SK-N-SH (cell line): ENCODE data around the gene TMEM52B. TPM values are rescaled to one million over a fixed set of nuclear protein-coding genes. Genes with fewer than 3 reads are reported as not detected.

Experiments used
- CTCF ChIA-PET: fragments of 300-600, 350-600 bp; formaldehyde crosslinking; extraction: SDS; loops from one replicate; lab custom pipeline; 2021; lab: Yijun Ruan, JAX
- POLR2A ChIA-PET: fragments of 350-600 bp; sonication (Branson Sonifier 250); formaldehyde crosslinking; extraction: SDS; loops from one replicate; lab custom pipeline; 2020; ENCODE audit warnings: antibody characterized with exemption, inconsistent platforms; lab: Yijun Ruan, JAX
- DNase-seq: peaks from one replicate; pipeline ENCODE4 v3.0.0; 2012
- H2AFZ ChIP-seq: fragments of 200-600 bp; sonication (generic); 2 replicates; pipeline ENCODE4 v1.8.1; 2016; ENCODE audit warnings: antibody characterized with exemption, mild to moderate bottlenecking, low read depth
- H3F3A ChIP-seq: fragments of 200-600 bp; sonication (generic); replicated peaks from 2 replicates; pipeline ENCODE3; 2016; ENCODE audit warnings: antibody characterized with exemption, mild to moderate bottlenecking; ENCODE audit not compliant: insufficient read depth
- H3K27ac ChIP-seq, 2 experiments: fragments of 200-500 bp in 1 of 2; fragments of 200-600 bp in 1 of 2; sonication (Bioruptor generic) in 1 of 2; sonication (generic), shearing (Covaris generic) in 1 of 2; 2 replicates each; pipeline versions ENCODE4 v1.5.1 to v1.6.1; 2014 to 2016; ENCODE audit warnings: low read depth in 2 of 2, inconsistent platforms in 1 of 2, low read length in 1 of 2, mild to moderate bottlenecking in 1 of 2, mixed read lengths in 1 of 2
- H3K27me3 ChIP-seq: fragments of 200-600 bp; sonication (generic), shearing (Covaris generic); 2 replicates; pipeline ENCODE4 v1.6.1; 2016; ENCODE audit warnings: mixed run types; ENCODE audit not compliant: insufficient read depth
- H3K36me3 ChIP-seq, 2 experiments: fragments of 200-500 bp in 1 of 2; fragments of 200-600 bp in 1 of 2; sonication (Bioruptor generic) in 1 of 2; sonication (generic) in 1 of 2; replicated peaks in 1 of 2; 2 replicates each; pipeline versions ENCODE3 to v1.5.1; 2014 to 2016; ENCODE audit warnings: low read length in 1 of 2, mild to moderate bottlenecking in 1 of 2; ENCODE audit not compliant: insufficient read depth in 2 of 2, control insufficient read depth in 1 of 2
- H3K4me1 ChIP-seq, 2 experiments: fragments of 200-500 bp in 1 of 2; fragments of 200-600 bp in 1 of 2; sonication (Bioruptor generic) in 1 of 2; sonication (generic), shearing (Covaris generic) in 1 of 2; 2 replicates each; pipeline versions ENCODE4 v1.5.1 to v1.6.1; 2014 to 2016; ENCODE audit warnings: low read depth in 1 of 2, low read length in 1 of 2, mixed run types in 1 of 2; ENCODE audit not compliant: insufficient read depth in 2 of 2, control insufficient read depth in 1 of 2
- H3K4me2 ChIP-seq: fragments of 200-600 bp; sonication (generic), shearing (Covaris generic); 2 replicates; pipeline ENCODE4 v1.6.1; 2017; ENCODE audit warnings: mixed run types
- H3K4me3 ChIP-seq, 2 experiments: fragments of 200-500 bp in 1 of 2; fragments of 200-600 bp in 1 of 2; sonication (Bioruptor generic) in 1 of 2; sonication (generic), shearing (Covaris generic) in 1 of 2; 2 replicates each; pipeline versions ENCODE4 v1.5.1 to v1.8.1; 2014 to 2016; ENCODE audit warnings: low read depth in 2 of 2, inconsistent platforms in 1 of 2, low read length in 1 of 2, mild to moderate bottlenecking in 1 of 2, mixed read lengths in 1 of 2, moderate library complexity in 1 of 2
- H3K79me2 ChIP-seq: fragments of 200-600 bp; sonication (generic); 2 replicates; pipeline ENCODE4 v1.8.1; 2017; ENCODE audit warnings: mild to moderate bottlenecking; ENCODE audit not compliant: insufficient read depth
- H3K9ac ChIP-seq: fragments of 200-600 bp; sonication (generic); 2 replicates; pipeline ENCODE4 v1.6.1; 2017; ENCODE audit warnings: mixed run types
- H3K9me2 ChIP-seq: fragments of 200-600 bp; sonication (generic); 2 replicates; pipeline ENCODE4 v1.6.1; 2017; ENCODE audit warnings: mixed run types
- H3K9me3 ChIP-seq: fragments of 200-600 bp; sonication (generic); 2 replicates; pipeline ENCODE4 v1.6.1; 2017; ENCODE audit warnings: mixed run types, mild to moderate bottlenecking, moderate library complexity
- H4K20me1 ChIP-seq: fragments of 200-600 bp; sonication (generic); 2 replicates; pipeline ENCODE4 v1.6.1; 2017; ENCODE audit warnings: mild to moderate bottlenecking, mixed run types; ENCODE audit not compliant: insufficient read depth
- ELF1 ChIP-seq: IDR thresholded peaks from 2 replicates; pipeline ENCODE4 v1.4.0; 2012
- FOXM1 ChIP-seq: IDR thresholded peaks from 2 replicates; pipeline ENCODE4 v1.4.0; 2012; ENCODE audit warnings: low read depth, mild to moderate bottlenecking
- GATA2 ChIP-seq: sonication (generic); formaldehyde crosslinking; IDR thresholded peaks from 2 replicates; pipeline ENCODE4 v1.5.0; 2020; ENCODE audit warnings: mild to moderate bottlenecking, missing genetic modification reagents
- MXI1 ChIP-seq: IDR thresholded peaks from 2 replicates; pipeline ENCODE4 v1.6.1; 2012; ENCODE audit warnings: mild to moderate bottlenecking, low read depth, low read length, improper control_type of control experiment
- NFIC ChIP-seq: IDR thresholded peaks from 2 replicates; pipeline ENCODE4 v1.4.0; 2012; ENCODE audit warnings: borderline replicate concordance
- NRF1 ChIP-seq: IDR thresholded peaks from 2 replicates; pipeline ENCODE4 v1.6.1; 2012; ENCODE audit warnings: low read depth, mild to moderate bottlenecking, low read length
- POLR2AphosphoS5 ChIP-seq: IDR thresholded peaks from 2 replicates; pipeline ENCODE4 v1.6.1; 2012; ENCODE audit warnings: low read depth, low read length
- SMC3 ChIP-seq: IDR thresholded peaks from 2 replicates; pipeline ENCODE4 v1.6.1; 2012; ENCODE audit warnings: low read depth, low read length, improper control_type of control experiment
- TCF12 ChIP-seq: IDR thresholded peaks from 2 replicates; pipeline ENCODE4 v1.4.0; 2012
- YY1 ChIP-seq: IDR thresholded peaks from 2 replicates; pipeline ENCODE4 v1.4.0; 2012; ENCODE audit warnings: low read depth, mild to moderate bottlenecking
- ZBTB33 ChIP-seq: IDR thresholded peaks from 2 replicates; pipeline ENCODE4 v1.4.0; 2012; ENCODE audit warnings: low read depth, borderline replicate concordance
- WGBS: methylation state at CpG from one replicate; pipeline ENCODE4 v1.1.6; 2017; ENCODE audit warnings: low lambda C conversion rate; 5-methylcytosine and 5-hydroxymethylcytosine counted together
- polyA plus RNA-seq, 3 experiments: library from polyadenylated mRNA; depleted of rRNA; stranded (reverse); fragments of >200 nt; gene quantifications; 2 replicates each; pipeline ENCODE4 v1.2.3, GENCODE V29; 2012
- TF ChIP-seq, protein P1 (sequence below): fragments of 200-600 bp; sonication (generic); IDR thresholded peaks from 2 replicates; pipeline ENCODE4 v1.6.1; 2017; ENCODE audit warnings: antibody characterized with exemption, mild to moderate bottlenecking, moderate library complexity
- TF ChIP-seq, protein P2 (sequence below): fragments of 150-350 bp; IDR thresholded peaks from 2 replicates; pipeline ENCODE4 v1.6.1; 2017; ENCODE audit warnings: antibody characterized with exemption, low read length, low read depth, borderline replicate concordance

TMEM52B gene
- polyA plus RNA-seq, 1 of the 3 experiments (the other 2 are of a cell fraction): not detected

DNA sequence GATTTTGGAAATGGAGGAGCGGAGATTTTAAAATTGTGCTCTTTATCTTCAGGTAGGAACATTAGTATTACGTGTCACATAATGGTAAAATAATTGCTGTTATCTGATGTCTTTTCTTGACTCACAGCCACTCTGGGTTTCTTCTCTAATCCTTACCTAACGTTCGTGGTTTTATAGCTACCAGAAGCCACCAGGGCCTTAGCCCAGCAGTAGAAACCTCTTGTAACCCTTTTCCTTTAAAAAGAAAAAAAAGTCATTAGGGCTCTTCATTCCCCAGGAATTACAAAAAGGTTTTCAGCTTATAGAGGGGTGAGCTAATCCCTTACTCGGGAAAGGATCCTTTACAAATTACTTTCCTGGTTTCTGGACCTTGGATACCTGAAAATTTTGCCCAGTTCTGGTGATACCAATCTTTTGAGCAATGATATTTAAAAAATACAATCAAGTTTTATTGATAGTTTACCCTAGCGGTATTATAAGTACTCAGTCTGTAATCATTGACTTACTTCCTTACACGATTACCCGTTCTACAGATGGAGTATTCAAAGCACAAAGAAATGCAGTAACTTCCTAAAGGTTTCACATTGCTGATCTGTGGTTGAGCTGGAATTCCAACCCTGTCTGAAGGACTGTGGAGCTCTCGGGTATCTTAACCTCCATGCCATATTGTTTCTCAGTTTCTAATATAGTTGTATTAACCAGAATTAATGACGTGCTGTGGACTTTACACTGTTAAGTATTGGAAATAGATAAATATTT lies 35.5 kb downstream of the TMEM52B start:
- H3K4me2 ChIP-seq: peak overlapping the region; percentile 88
- peaks cover 7% of the 10 kb centered on the region; the same call in 1 of the 2 replicates for H4K20me1 ChIP-seq
- peak overlapping the region; percentile 72 to 97 for H3K4me3 ChIP-seq
- no peaks in the 10 kb centered on the region for H3K9me2 ChIP-seq
- no peak for DNase-seq
- H2AFZ ChIP-seq: no peak overlapping the region
- POLR2A ChIA-PET: no interaction called here
- no peaks in the 10 kb centered on the region; a peak in 1 of 4 replicates for H3K4me1 ChIP-seq
- H3K9ac ChIP-seq: peak overlapping the region; percentile 87; the same call in 1 of the 2 replicates
- no peak overlapping the region; a peak in 1 of 4 replicates for H3K27ac ChIP-seq
- CTCF ChIA-PET: interaction anchor here (1.0 to 1.1 kb wide), 4 partner anchors 21 to 348 kb away, joined by 3 to 4 read pairs (median 4); no protein-coding TSS in a partner anchor
- TF ChIP-seq TCF12: no peak
- no peak for TF ChIP-seq FOXM1
- no peak for TF ChIP-seq NRF1
- no peak for TF ChIP-seq MXI1
- TF ChIP-seq GATA2 (CRISPR knock-in tag): no peak
- no peak for TF ChIP-seq SMC3
- TF ChIP-seq, protein P1, sequence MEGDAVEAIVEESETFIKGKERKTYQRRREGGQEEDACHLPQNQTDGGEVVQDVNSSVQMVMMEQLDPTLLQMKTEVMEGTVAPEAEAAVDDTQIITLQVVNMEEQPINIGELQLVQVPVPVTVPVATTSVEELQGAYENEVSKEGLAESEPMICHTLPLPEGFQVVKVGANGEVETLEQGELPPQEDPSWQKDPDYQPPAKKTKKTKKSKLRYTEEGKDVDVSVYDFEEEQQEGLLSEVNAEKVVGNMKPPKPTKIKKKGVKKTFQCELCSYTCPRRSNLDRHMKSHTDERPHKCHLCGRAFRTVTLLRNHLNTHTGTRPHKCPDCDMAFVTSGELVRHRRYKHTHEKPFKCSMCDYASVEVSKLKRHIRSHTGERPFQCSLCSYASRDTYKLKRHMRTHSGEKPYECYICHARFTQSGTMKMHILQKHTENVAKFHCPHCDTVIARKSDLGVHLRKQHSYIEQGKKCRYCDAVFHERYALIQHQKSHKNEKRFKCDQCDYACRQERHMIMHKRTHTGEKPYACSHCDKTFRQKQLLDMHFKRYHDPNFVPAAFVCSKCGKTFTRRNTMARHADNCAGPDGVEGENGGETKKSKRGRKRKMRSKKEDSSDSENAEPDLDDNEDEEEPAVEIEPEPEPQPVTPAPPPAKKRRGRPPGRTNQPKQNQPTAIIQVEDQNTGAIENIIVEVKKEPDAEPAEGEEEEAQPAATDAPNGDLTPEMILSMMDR: no peak
- no peak for TF ChIP-seq ZBTB33
- no peak for TF ChIP-seq POLR2AphosphoS5
- TF ChIP-seq NFIC: no peak
- TF ChIP-seq, protein P2, sequence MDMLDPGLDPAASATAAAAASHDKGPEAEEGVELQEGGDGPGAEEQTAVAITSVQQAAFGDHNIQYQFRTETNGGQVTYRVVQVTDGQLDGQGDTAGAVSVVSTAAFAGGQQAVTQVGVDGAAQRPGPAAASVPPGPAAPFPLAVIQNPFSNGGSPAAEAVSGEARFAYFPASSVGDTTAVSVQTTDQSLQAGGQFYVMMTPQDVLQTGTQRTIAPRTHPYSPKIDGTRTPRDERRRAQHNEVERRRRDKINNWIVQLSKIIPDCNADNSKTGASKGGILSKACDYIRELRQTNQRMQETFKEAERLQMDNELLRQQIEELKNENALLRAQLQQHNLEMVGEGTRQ: no peak
- TF ChIP-seq ELF1: no peak
- no peak for TF ChIP-seq YY1
- peaks cover under 1% of the 10 kb centered on the region; the same call in 1 of the 2 replicates for H3K27me3 ChIP-seq
- H3K79me2 ChIP-seq: no peaks in the 10 kb centered on the region
- H3K36me3 ChIP-seq: no peaks in the 10 kb centered on the region
- peaks cover 3% of the 10 kb centered on the region for H3F3A ChIP-seq
- H3K9me3 ChIP-seq: no peaks in the 10 kb centered on the region
- 76% methylated on average over 10 of the region's 10 CpGs for WGBS
